GM18873 (cell line): Measurements from ENCODE around the gene KMT2E.
"Not testable (repeated sequence)": the region's sequence is repeated elsewhere in the genome, so short reads cannot be mapped to it uniquely, and the experiment has no call there.

ENCODE experiments used
- ATAC-seq: cut with Tn5 transposase; IDR thresholded peaks from one replicate; pipeline ENCODE4 v1.9.1; 2021; ENCODE audit warnings: mild to moderate bottlenecking, moderate library complexity, moderate number of reproducible peaks; ENCODE audit not compliant: unreplicated experiment, low FRiP score

KMT2E gene

GRCh38 chr7:104981672-104982037, 32.4 kb upstream of the KMT2E start:
- no peak for ATAC-seq

- no peak for ATAC-seq
Observed at GRCh38 chr7:104982308-104983075, 31.5 kb upstream of the KMT2E start.

- no peak for ATAC-seq
Observed at GRCh38 chr7:104983076-104983577, 30.9 kb upstream of the KMT2E start.

- peak; percentile 79 for ATAC-seq
Observed at GRCh38 chr7:104983578-104984539, 30.1 kb upstream of the KMT2E start.

- no peak for ATAC-seq
Observed at GRCh38 chr7:104984585-104985258, 29.3 kb upstream of the KMT2E start.

GRCh38 chr7:104985259-104985617, 28.8 kb upstream of the KMT2E start:
- ATAC-seq = no peak

GRCh38 chr7:104986628-104987259, 27.3 kb upstream of the KMT2E start:
- ATAC-seq = no peak

GRCh38 chr7:104987403-104987802, 26.6 kb upstream of the KMT2E start:
- ATAC-seq = not testable (repeated sequence)

GRCh38 chr7:104990983-104991382, 23.0 kb upstream of the KMT2E start:
- ATAC-seq = no peak

- no peak for ATAC-seq
Observed at GRCh38 chr7:104992306-104992705, 21.7 kb upstream of the KMT2E start.

- ATAC-seq = no peak
Observed at GRCh38 chr7:104993217-104993862, 20.7 kb upstream of the KMT2E start.

- ATAC-seq = no peak
Observed at GRCh38 chr7:104998040-104998752, 15.8 kb upstream of the KMT2E start.

- ATAC-seq = no peak
Observed at GRCh38 chr7:105000200-105000599, 13.8 kb upstream of the KMT2E start.

GRCh38 chr7:105000927-105001336, 13.1 kb upstream of the KMT2E start:
- ATAC-seq = no peak

- ATAC-seq = no peak
Observed at GRCh38 chr7:105001652-105002184, 12.3 kb upstream of the KMT2E start.

- no peak for ATAC-seq
Observed at GRCh38 chr7:105003275-105003674, 10.7 kb upstream of the KMT2E start.

GRCh38 chr7:105003872-105004510, 10.0 kb upstream of the KMT2E start:
- ATAC-seq = no peak

- ATAC-seq = not testable (repeated sequence)
Observed at GRCh38 chr7:105005006-105005405, 9.0 kb upstream of the KMT2E start.
